ENCODE data around the gene ANKRD11.
A peak's percentile ranks its signal among the peaks of the same experiment; 100 is the strongest.

ANKRD11 gene

DNA sequence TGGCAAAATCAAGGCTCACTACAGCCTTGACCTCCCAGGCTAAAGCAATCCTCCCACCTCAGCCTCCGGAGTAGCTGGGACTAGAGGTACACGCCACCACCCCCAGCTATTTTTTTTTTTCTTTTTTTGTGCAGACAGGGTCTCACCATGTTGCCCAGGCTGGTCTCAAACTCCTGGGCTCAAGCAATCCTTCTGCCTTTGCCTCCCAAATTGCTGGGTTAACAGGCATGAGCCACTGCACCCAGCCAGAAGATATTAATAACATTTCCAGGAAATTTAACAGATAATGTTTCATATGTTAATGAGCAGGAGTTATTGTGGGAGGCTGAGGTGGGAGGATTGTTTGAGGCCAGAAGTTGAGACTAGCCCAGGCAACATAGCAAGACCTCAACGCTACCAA lies 9.4 kb upstream of the ANKRD11 start:
- Histone ChIP-seq H3K79me1 (ENCODE audit: low read length) (no peaks in the 10 kb centered on the region), H3K4me3 (ENCODE audit: low read depth, low read length) (no peak overlapping the region), H4K12ac (ENCODE audit: low read depth, low read length) (no peak overlapping the region), H2BK5ac (ENCODE audit: low read depth, low read length, poor library complexity) (no peak overlapping the region), H3K36me3 (ENCODE audit: control insufficient read depth in 1 of 2, insufficient read depth in 2 of 2, low read length in 2 of 2) (peaks cover 0 to 4% of the 10 kb centered on the region in 2 experiments), H2AFZ (ENCODE audit: insufficient read depth, low read length, poor library complexity) (no peak overlapping the region), H3K79me2 (ENCODE audit: control insufficient read depth, insufficient read depth, low read length, poor library complexity) (no peaks in the 10 kb centered on the region), H4K91ac (ENCODE audit: low read depth, low read length) (no peak overlapping the region), H2BK120ac (ENCODE audit: insufficient read depth, low read length, poor library complexity) (no peak overlapping the region), H4K8ac (ENCODE audit: low read depth, low read length) (no peak overlapping the region), H3K9me3 (ENCODE audit: insufficient read depth, low read depth, low read length) (no peaks in the 10 kb centered on the region), H3K14ac (ENCODE audit: low read length) (no peak overlapping the region), H3K18ac (ENCODE audit: low read length) (no peak overlapping the region), H3K4me2 (ENCODE audit: low read length) (no peak overlapping the region), H2AK5ac (ENCODE audit: low read length) (no peak overlapping the region), H3K4ac (ENCODE audit: low read depth, low read length) (no peak overlapping the region), H2BK12ac (ENCODE audit: low read length) (no peak overlapping the region), H3K23ac (ENCODE audit: low read length) (no peak overlapping the region), H3K4me1 (ENCODE audit: control insufficient read depth in 1 of 2, insufficient read depth in 2 of 2, low read length in 2 of 2) (peaks cover 6 to 12% of the 10 kb centered on the region in 2 experiments), H3K27me3 (ENCODE audit: insufficient read depth, low read length) (no peaks in the 10 kb centered on the region), H3K27ac (ENCODE audit: low read depth, low read length) (no peak overlapping the region), H3K9ac (ENCODE audit: low read length) (no peak overlapping the region)
- no CpG with 5 or more reads among the region's 3 CpGs for WGBS (ENCODE audit: extremely low coverage, insufficient coverage, insufficient read length)
- DNase-seq = no peak

DNA sequence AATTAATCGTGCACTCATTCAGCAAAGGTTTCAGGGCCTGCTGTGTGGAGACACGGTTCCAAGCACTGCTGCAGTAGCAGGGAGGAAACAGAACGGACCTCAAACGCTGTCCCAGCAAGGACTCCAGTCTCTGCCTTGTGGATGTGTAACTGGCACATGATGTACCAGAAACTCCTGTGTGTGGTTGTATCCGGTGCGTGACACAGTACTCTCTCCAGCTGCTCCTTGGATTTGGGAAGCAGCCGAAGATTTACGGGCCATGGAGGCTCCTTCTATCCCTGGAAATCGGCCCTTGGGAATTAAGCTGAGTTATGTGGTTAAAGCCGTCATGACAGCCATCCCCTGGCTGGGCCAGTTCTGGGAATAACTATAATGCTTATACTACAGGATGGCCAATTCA lies 8.5 kb upstream of the ANKRD11 start:
- no peaks in the 10 kb centered on the region for H3K27me3 ChIP-seq (ENCODE audit: insufficient read depth, low read length)
- no CpG with 5 or more reads among the region's 10 CpGs for WGBS (ENCODE audit: extremely low coverage, insufficient coverage, insufficient read length)
- no peak overlapping the region for H2AK5ac ChIP-seq (ENCODE audit: low read length)
- H3K4me1 ChIP-seq (ENCODE audit: control insufficient read depth in 1 of 2, insufficient read depth in 2 of 2, low read length in 2 of 2) = peaks cover 6 to 12% of the 10 kb centered on the region in 2 experiments
- no peak overlapping the region for H3K4me3 ChIP-seq (ENCODE audit: low read depth, low read length)
- H3K9ac ChIP-seq (ENCODE audit: low read length) = no peak overlapping the region
- H3K79me1 ChIP-seq (ENCODE audit: low read length) = no peaks in the 10 kb centered on the region
- H3K9me3 ChIP-seq (ENCODE audit: insufficient read depth, low read depth, low read length) = no peaks in the 10 kb centered on the region
- no peak overlapping the region for H3K27ac ChIP-seq (ENCODE audit: low read depth, low read length)
- no peak overlapping the region for H4K8ac ChIP-seq (ENCODE audit: low read depth, low read length)
- H3K79me2 ChIP-seq (ENCODE audit: control insufficient read depth, insufficient read depth, low read length, poor library complexity) = no peaks in the 10 kb centered on the region
- peaks cover 0 to 4% of the 10 kb centered on the region in 2 experiments for H3K36me3 ChIP-seq (ENCODE audit: control insufficient read depth in 1 of 2, insufficient read depth in 2 of 2, low read length in 2 of 2)
- H4K91ac ChIP-seq (ENCODE audit: low read depth, low read length) = no peak overlapping the region
- no peak overlapping the region for H2AFZ ChIP-seq (ENCODE audit: insufficient read depth, low read length, poor library complexity)
- no peak overlapping the region for H3K4ac ChIP-seq (ENCODE audit: low read depth, low read length)
- H2BK120ac ChIP-seq (ENCODE audit: insufficient read depth, low read length, poor library complexity) = no peak overlapping the region
- no peak overlapping the region for H4K12ac ChIP-seq (ENCODE audit: low read depth, low read length)
- H3K4me2 ChIP-seq (ENCODE audit: low read length) = no peak overlapping the region
- no peak overlapping the region for H2BK12ac ChIP-seq (ENCODE audit: low read length)
- no peak for DNase-seq
- no peak overlapping the region for H3K23ac ChIP-seq (ENCODE audit: low read length)
- no peak overlapping the region for H2BK5ac ChIP-seq (ENCODE audit: low read depth, low read length, poor library complexity)
- H3K14ac ChIP-seq (ENCODE audit: low read length) = no peak overlapping the region
- no peak overlapping the region for H3K18ac ChIP-seq (ENCODE audit: low read length)

DNA sequence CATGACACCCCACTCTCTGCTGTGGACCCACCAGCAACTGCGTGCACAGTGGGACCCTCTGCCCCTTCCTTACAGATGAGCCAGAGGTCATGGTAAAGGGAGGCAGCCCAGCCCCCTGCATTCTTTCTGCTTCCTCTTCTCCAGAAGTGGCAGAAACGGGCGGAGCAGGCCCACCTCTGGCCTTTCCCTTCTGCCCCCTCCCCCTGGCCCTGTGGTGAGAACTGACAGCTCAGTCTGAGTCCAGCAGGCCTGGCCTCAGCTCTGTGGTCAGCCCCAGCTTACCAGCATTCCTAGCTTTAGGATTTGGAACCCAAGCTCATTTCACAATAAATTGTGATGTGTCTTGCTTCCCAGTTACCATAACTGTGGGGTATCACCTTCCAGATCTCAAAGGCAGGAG lies 4.8 kb upstream of the ANKRD11 start:
- Histone ChIP-seq H3K4ac (ENCODE audit: low read depth, low read length) (no peak overlapping the region), H3K18ac (ENCODE audit: low read length) (no peak overlapping the region), H3K4me1 (ENCODE audit: control insufficient read depth in 1 of 2, insufficient read depth in 2 of 2, low read length in 2 of 2) (peaks cover 10 to 14% of the 10 kb centered on the region in 2 experiments), H3K27me3 (ENCODE audit: insufficient read depth, low read length) (no peaks in the 10 kb centered on the region), H3K4me3 (ENCODE audit: low read depth, low read length) (no peak overlapping the region), H3K79me1 (ENCODE audit: low read length) (peaks cover 2% of the 10 kb centered on the region), H3K9ac (ENCODE audit: low read length) (no peak overlapping the region), H3K27ac (ENCODE audit: low read depth, low read length) (no peak overlapping the region), H4K91ac (ENCODE audit: low read depth, low read length) (no peak overlapping the region), H4K12ac (ENCODE audit: low read depth, low read length) (no peak overlapping the region), H2AK5ac (ENCODE audit: low read length) (no peak overlapping the region), H4K8ac (ENCODE audit: low read depth, low read length) (no peak overlapping the region), H3K23ac (ENCODE audit: low read length) (no peak overlapping the region), H3K4me2 (ENCODE audit: low read length) (no peak overlapping the region), H2BK12ac (ENCODE audit: low read length) (no peak overlapping the region), H2AFZ (ENCODE audit: insufficient read depth, low read length, poor library complexity) (no peak overlapping the region), H3K9me3 (ENCODE audit: insufficient read depth, low read depth, low read length) (no peaks in the 10 kb centered on the region), H2BK120ac (ENCODE audit: insufficient read depth, low read length, poor library complexity) (no peak overlapping the region), H3K36me3 (ENCODE audit: control insufficient read depth in 1 of 2, insufficient read depth in 2 of 2, low read length in 2 of 2) (peaks cover 0 to 4% of the 10 kb centered on the region in 2 experiments), H2BK5ac (ENCODE audit: low read depth, low read length, poor library complexity) (no peak overlapping the region), H3K79me2 (ENCODE audit: control insufficient read depth, insufficient read depth, low read length, poor library complexity) (peaks cover under 1% of the 10 kb centered on the region), H3K14ac (ENCODE audit: low read length) (no peak overlapping the region)
- no peak for DNase-seq
- no CpG with 5 or more reads among the region's 3 CpGs for WGBS (ENCODE audit: extremely low coverage, insufficient coverage, insufficient read length)

DNA sequence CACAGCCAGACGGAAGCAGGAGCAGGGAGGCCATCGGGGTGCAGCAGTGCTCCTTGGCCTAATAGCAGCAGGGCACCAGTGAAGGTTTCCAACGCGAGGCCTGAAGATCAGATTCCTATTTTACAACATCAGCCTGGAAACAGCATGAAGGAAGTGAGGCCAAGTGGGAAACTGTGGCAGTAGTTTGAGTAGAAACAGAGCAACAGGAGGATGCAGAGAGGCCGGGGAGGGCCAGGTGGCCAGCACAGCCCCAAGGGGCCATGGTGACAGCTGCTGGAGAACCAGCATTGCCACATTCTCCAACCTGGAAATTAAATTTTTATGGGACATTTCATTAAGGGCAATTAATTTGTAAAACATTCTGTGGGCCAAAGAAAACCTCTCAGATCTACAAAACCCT lies 3.4 kb upstream of the ANKRD11 start:
- H3K79me2 ChIP-seq (ENCODE audit: control insufficient read depth, insufficient read depth, low read length, poor library complexity) = peaks cover 5% of the 10 kb centered on the region
- no CpG with 5 or more reads among the region's 5 CpGs for WGBS (ENCODE audit: extremely low coverage, insufficient coverage, insufficient read length)
- no peak overlapping the region for H2AFZ ChIP-seq (ENCODE audit: insufficient read depth, low read length, poor library complexity)
- no peak overlapping the region for H2BK5ac ChIP-seq (ENCODE audit: low read depth, low read length, poor library complexity)
- H3K4me1 ChIP-seq (ENCODE audit: control insufficient read depth in 1 of 2, insufficient read depth in 2 of 2, low read length in 2 of 2) = peaks cover 10 to 14% of the 10 kb centered on the region in 2 experiments
- H3K27ac ChIP-seq (ENCODE audit: low read depth, low read length) = no peak overlapping the region
- no peak overlapping the region for H4K12ac ChIP-seq (ENCODE audit: low read depth, low read length)
- no peak overlapping the region for H2AK5ac ChIP-seq (ENCODE audit: low read length)
- H3K9ac ChIP-seq (ENCODE audit: low read length) = peak overlapping the region; percentile 45
- peaks cover 0 to 1% of the 10 kb centered on the region in 2 experiments for H3K36me3 ChIP-seq (ENCODE audit: control insufficient read depth in 1 of 2, insufficient read depth in 2 of 2, low read length in 2 of 2)
- no peak overlapping the region for H4K8ac ChIP-seq (ENCODE audit: low read depth, low read length)
- no peak overlapping the region for H3K4me2 ChIP-seq (ENCODE audit: low read length)
- H3K14ac ChIP-seq (ENCODE audit: low read length) = no peak overlapping the region
- H3K23ac ChIP-seq (ENCODE audit: low read length) = no peak overlapping the region
- no peak overlapping the region for H3K4ac ChIP-seq (ENCODE audit: low read depth, low read length)
- no peak overlapping the region for H4K91ac ChIP-seq (ENCODE audit: low read depth, low read length)
- H3K18ac ChIP-seq (ENCODE audit: low read length) = no peak overlapping the region
- no peak overlapping the region for H3K4me3 ChIP-seq (ENCODE audit: low read depth, low read length)
- no peak overlapping the region for H2BK12ac ChIP-seq (ENCODE audit: low read length)
- no peaks in the 10 kb centered on the region for H3K9me3 ChIP-seq (ENCODE audit: insufficient read depth, low read depth, low read length)
- no peaks in the 10 kb centered on the region for H3K27me3 ChIP-seq (ENCODE audit: insufficient read depth, low read length)
- peaks cover 6% of the 10 kb centered on the region for H3K79me1 ChIP-seq (ENCODE audit: low read length)
- no peak for DNase-seq
- H2BK120ac ChIP-seq (ENCODE audit: insufficient read depth, low read length, poor library complexity) = no peak overlapping the region

Data from trophoblast cell (in vitro differentiated cells and primary cell).